Mesothelial cell of epicardium (in vitro differentiated cells): ENCODE measurements around the gene YTHDC1. TPM values are rescaled to one million over a fixed set of nuclear protein-coding genes. Genes with fewer than 3 reads are reported as not detected.

Source experiments
- DNase-seq, 2 experiments: peaks; one replicate each; pipeline ENCODE4 v3.0.0; 2021; ENCODE audit warnings: low spot score in 2 of 2; ENCODE audit not compliant: unreplicated experiment in 2 of 2
- H3K27ac Mint-ChIP-seq: 2 replicates; pipeline ENCODE4 v1.8.0; 2021; ENCODE audit warnings: mixed read lengths
- H3K27me3 Mint-ChIP-seq: 2 replicates; pipeline ENCODE4 v1.8.0; 2021; ENCODE audit warnings: low read depth, mixed read lengths
- H3K36me3 Mint-ChIP-seq: 2 replicates; pipeline ENCODE4 v1.8.0; 2021; ENCODE audit warnings: mixed read lengths
- H3K4me1 Mint-ChIP-seq: 2 replicates; pipeline ENCODE4 v1.8.0; 2021; ENCODE audit warnings: mixed read lengths
- H3K4me3 Mint-ChIP-seq: 2 replicates; pipeline ENCODE4 v1.8.0; 2021; ENCODE audit warnings: mild to moderate bottlenecking, moderate library complexity, mixed read lengths
- H3K9me3 Mint-ChIP-seq: 2 replicates; pipeline ENCODE4 v1.8.0; 2021; ENCODE audit warnings: mixed read lengths
- CTCF ChIP-seq: fragments of 200-600 bp; sonication (generic); IDR thresholded peaks from one replicate; pipeline ENCODE4 v1.5.0; 2021; ENCODE audit warnings: antibody characterized with exemption; ENCODE audit not compliant: unreplicated experiment
- total RNA-seq: library from RNA; stranded (reverse); gene quantifications from 3 replicates; pipeline ENCODE4 v1.2.1, GENCODE V29; 2021

The YTHDC1 gene
- total RNA-seq, 1 donor from 2014 or later = 137 TPM

DNA sequence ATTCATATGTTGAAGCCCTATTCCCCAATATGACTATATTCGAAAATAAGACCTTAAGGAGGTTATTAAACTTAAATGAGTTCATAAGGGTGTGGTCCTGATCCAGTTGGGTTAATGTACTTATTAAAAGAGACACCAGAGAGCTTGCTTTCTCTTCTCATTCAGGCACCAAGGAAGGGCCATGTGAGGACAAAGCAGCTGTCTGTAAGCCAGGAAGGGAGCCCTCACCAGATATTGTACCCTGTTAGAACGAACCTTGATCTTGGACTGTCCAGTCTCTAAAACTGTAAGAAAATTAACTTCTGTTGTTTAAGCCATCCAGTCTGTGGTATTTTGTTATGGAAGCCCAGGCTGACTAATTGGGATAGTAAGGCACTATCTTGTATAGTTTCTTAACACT is 9.1 kb upstream of the YTHDC1 start:
- peaks cover 6% of the 10 kb centered on the region for H3K4me1 Mint-ChIP-seq
- no peaks in the 10 kb centered on the region for H3K27me3 Mint-ChIP-seq
- H3K4me3 Mint-ChIP-seq = no peak overlapping the region
- no peaks in the 10 kb centered on the region for H3K9me3 Mint-ChIP-seq
- no peak overlapping the region for H3K27ac Mint-ChIP-seq
- no peak for DNase-seq
- H3K36me3 Mint-ChIP-seq = no peaks in the 10 kb centered on the region
- TF ChIP-seq CTCF = no peak

DNA sequence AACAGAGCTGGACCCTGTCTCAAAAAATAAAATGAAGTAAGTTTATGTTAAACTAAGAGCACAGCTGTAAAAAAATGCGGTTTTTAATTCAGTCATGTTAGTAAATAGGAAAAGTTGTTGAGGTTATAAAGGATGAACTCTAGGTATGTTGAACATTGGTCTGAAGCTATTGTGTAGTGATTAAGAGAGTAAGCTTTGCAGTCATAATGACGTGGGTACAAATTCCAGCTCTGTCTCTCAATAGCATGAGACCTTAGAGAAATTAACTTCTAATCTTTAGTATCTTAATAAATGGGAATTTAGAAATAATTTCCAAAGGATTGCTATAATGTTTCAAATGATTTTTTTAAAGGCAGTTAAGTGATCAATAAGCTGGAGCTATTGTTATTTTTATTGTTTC is 2.9 kb upstream of the YTHDC1 start:
- no peaks in the 10 kb centered on the region for H3K9me3 Mint-ChIP-seq

DNA sequence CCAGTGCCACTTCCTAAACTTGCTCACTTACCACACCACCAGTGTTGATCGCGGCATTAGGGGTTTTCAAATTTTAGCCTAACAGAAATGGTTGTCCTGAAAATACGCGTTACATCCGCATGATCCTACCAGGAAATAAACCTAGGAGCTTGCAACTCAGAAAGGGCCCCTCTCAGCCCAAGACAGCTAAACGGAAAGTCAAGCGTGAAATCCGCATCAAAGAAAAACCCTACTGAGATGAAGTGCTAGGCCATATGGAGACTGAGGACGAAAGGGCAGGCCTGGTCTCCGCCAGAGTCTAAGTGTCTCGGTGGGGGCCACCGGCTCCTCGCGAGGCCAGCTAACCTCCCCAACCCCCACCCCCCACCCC is 626 bp downstream of the YTHDC1 start:
- Mint-ChIP-seq H3K27ac (peak overlapping the region; percentile 100), H3K27me3 (no peaks in the 10 kb centered on the region), H3K4me3 (peak overlapping the region; percentile 80), H3K36me3 (peaks cover 4% of the 10 kb centered on the region), H3K4me1 (peaks cover 28% of the 10 kb centered on the region), H3K9me3 (no peaks in the 10 kb centered on the region)
- DNase-seq = peak in 1 of 2 experiments; percentile 41
- no peak for TF ChIP-seq CTCF

More for the DNA sequence above, 2.9 kb upstream of the YTHDC1 start:
- Mint-ChIP-seq H3K27ac (no peak overlapping the region), H3K4me3 (no peak overlapping the region), H3K4me1 (peaks cover 9% of the 10 kb centered on the region), H3K36me3 (no peaks in the 10 kb centered on the region), H3K27me3 (no peaks in the 10 kb centered on the region)
- TF ChIP-seq CTCF = no peak
- DNase-seq = no peak

- Mint-ChIP-seq H3K4me3 (peak overlapping the region; percentile 80), H3K9me3 (no peaks in the 10 kb centered on the region), H3K4me1 (peaks cover 31% of the 10 kb centered on the region), H3K27ac (peak overlapping the region; percentile 100), H3K27me3 (no peaks in the 10 kb centered on the region), H3K36me3 (peaks cover 4% of the 10 kb centered on the region)
- no peak for TF ChIP-seq CTCF
- no peak for DNase-seq
Observed at GRCh38 chr4:68348577-68348976, 1.3 kb downstream of the YTHDC1 start.

DNA sequence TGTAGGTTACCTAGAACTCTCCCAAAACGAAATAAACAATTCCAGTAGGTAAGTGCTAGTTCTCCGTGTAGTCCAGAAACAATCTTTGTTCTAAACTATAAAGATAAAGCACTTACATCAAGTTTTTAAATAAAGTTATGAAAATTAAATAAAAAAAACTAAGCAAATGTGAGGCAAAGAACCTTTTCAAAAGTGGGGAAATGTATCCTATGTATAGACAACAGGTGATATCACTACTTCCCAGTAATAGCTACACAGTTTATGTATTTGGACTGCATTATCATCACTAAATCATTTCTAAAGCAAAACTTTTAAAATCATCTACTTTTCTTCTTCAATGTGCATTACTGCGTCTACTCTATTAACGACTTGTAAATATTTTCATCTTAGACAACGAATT is 2.0 kb downstream of the YTHDC1 start:
- H3K27me3 Mint-ChIP-seq = no peaks in the 10 kb centered on the region
- no peaks in the 10 kb centered on the region for H3K9me3 Mint-ChIP-seq
- peak overlapping the region; percentile 80 for H3K4me3 Mint-ChIP-seq
- H3K4me1 Mint-ChIP-seq = peaks cover 31% of the 10 kb centered on the region
- no peak for DNase-seq
- peaks cover 4% of the 10 kb centered on the region for H3K36me3 Mint-ChIP-seq
- peak overlapping the region; percentile 100 for H3K27ac Mint-ChIP-seq
- TF ChIP-seq CTCF = no peak

DNA sequence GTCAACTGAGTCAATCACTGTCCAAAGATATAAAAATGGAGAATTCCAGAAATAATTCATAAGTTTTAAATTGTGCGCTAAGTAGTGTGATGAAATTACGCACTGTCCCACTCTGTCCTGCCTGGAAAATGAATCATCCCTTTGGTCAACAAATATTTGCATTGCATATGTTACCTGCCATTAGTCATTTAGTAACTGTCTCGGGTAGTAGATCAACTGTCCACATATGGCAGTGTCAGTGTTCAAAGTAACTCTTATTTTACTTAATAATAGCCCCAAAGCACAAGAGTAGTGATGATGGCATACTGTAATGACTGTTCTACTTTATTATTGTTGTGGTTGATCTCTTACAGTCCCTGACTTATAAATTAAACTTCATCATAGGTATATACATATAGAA is 3.4 kb downstream of the YTHDC1 start:
- Mint-ChIP-seq H3K4me3 (no peak overlapping the region), H3K9me3 (no peaks in the 10 kb centered on the region), H3K27me3 (no peaks in the 10 kb centered on the region), H3K4me1 (peaks cover 37% of the 10 kb centered on the region), H3K27ac (no peak overlapping the region), H3K36me3 (peaks cover 4% of the 10 kb centered on the region)
- TF ChIP-seq CTCF = no peak
- no peak for DNase-seq
